ENCODE data around the gene NFE2L1.

The NFE2L1 gene

GRCh38 chr17:48043176-48043575 lies 5.0 kb upstream of the NFE2L1 start:
- H3K27me3 Mint-ChIP-seq (ENCODE audit: low read depth), result peaks cover 3% of the 10 kb centered on the region
- H3K27ac Mint-ChIP-seq, result no peak overlapping the region
- no peak for TF ChIP-seq CTCF (IDR thresholded peaks at IDR 0.05; ENCODE audit: unreplicated experiment in 3 of 3)
- H3K36me3 Mint-ChIP-seq (ENCODE audit: low read depth), result no peaks in the 10 kb centered on the region
- H3K4me1 Mint-ChIP-seq, result peaks cover 28% of the 10 kb centered on the region
- no peaks in the 10 kb centered on the region for H3K9me3 Mint-ChIP-seq
- H3K4me3 Mint-ChIP-seq, result no peak overlapping the region

- no peaks in the 10 kb centered on the region for H3K9me3 Mint-ChIP-seq
- H3K36me3 Mint-ChIP-seq (ENCODE audit: low read depth), result no peaks in the 10 kb centered on the region
- peak overlapping the region in 2 of 3 experiments; percentile 98 to 99 for H3K27ac Mint-ChIP-seq
- no peak for TF ChIP-seq CTCF (IDR thresholded peaks at IDR 0.05; ENCODE audit: unreplicated experiment in 3 of 3)
- peaks cover 32% of the 10 kb centered on the region for H3K4me1 Mint-ChIP-seq
- H3K4me3 Mint-ChIP-seq, result peak overlapping the region; percentile 13 to 97 (median 69)
- no peaks in the 10 kb centered on the region for H3K27me3 Mint-ChIP-seq (ENCODE audit: low read depth)
Observed at GRCh38 chr17:48044851-48045250, 3.3 kb upstream of the NFE2L1 start.

- TF ChIP-seq CTCF (IDR thresholded peaks at IDR 0.05; ENCODE audit: unreplicated experiment in 3 of 3), result no peak
- Mint-ChIP-seq H3K27ac (peak overlapping the region; percentile 98 to 99 (median 99)), H3K36me3 (ENCODE audit: low read depth) (peaks cover 1% of the 10 kb centered on the region), H3K4me3 (peak overlapping the region; percentile 2 to 97 (median 69)), H3K9me3 (no peaks in the 10 kb centered on the region), H3K4me1 (peaks cover 38% of the 10 kb centered on the region), H3K27me3 (ENCODE audit: low read depth) (no peaks in the 10 kb centered on the region)
Observed at GRCh38 chr17:48045316-48046001, 2.7 kb upstream of the NFE2L1 start.

- Mint-ChIP-seq H3K36me3 (ENCODE audit: low read depth) (peaks cover 6% of the 10 kb centered on the region), H3K4me1 (peaks cover 45% of the 10 kb centered on the region), H3K27me3 (ENCODE audit: low read depth) (no peaks in the 10 kb centered on the region), H3K4me3 (peak overlapping the region; percentile 90 to 97 (median 92)), H3K27ac (peak overlapping the region; percentile 98 to 99 (median 99)), H3K9me3 (no peaks in the 10 kb centered on the region)
- TF ChIP-seq CTCF (IDR thresholded peaks at IDR 0.05; ENCODE audit: unreplicated experiment in 3 of 3), result no peak
Observed at GRCh38 chr17:48046296-48046695, 1.9 kb upstream of the NFE2L1 start.

GRCh38 chr17:48047113-48047740 lies 932 bp upstream of the NFE2L1 start:
- no peaks in the 10 kb centered on the region for H3K9me3 Mint-ChIP-seq
- peak overlapping the region; percentile 90 to 97 (median 92) for H3K4me3 Mint-ChIP-seq
- H3K27me3 Mint-ChIP-seq (ENCODE audit: low read depth), result no peaks in the 10 kb centered on the region
- H3K27ac Mint-ChIP-seq, result peak overlapping the region; percentile 98 to 99 (median 99)
- H3K4me1 Mint-ChIP-seq, result peaks cover 54% of the 10 kb centered on the region
- no peak for TF ChIP-seq CTCF (IDR thresholded peaks at IDR 0.05; ENCODE audit: unreplicated experiment in 3 of 3)
- peaks cover 14% of the 10 kb centered on the region for H3K36me3 Mint-ChIP-seq (ENCODE audit: low read depth)
